Keratinocyte (primary cell): ENCODE data around the gene DUSP10.

ENCODE experiments used
- CTCF ChIP-seq, 3 experiments: IDR thresholded peaks in 1 of 3; conservative IDR thresholded peaks in 1 of 3; optimal IDR thresholded peaks in 1 of 3; 2 replicates in 2 of 3; 3 replicates in 1 of 3; pipeline versions ENCODE3 to v1.5.1; 2011; ENCODE audit warnings: low read length in 3 of 3, mild to moderate bottlenecking in 3 of 3, moderate library complexity in 2 of 3, control low read depth in 1 of 3, inconsistent platforms in 1 of 3; ENCODE audit not compliant: insufficient read depth in 2 of 3; ENCODE audit errors: extremely low read depth in 1 of 3
- EZH2 ChIP-seq: IDR thresholded peaks from one replicate; pipeline ENCODE4 v1.6.1; 2012; ENCODE audit warnings: inconsistent platforms, mild to moderate bottlenecking, low read length, moderate library complexity

GRCh38 chr1:221667504-221667903 lies 74.4 kb downstream of the DUSP10 start:
- TF ChIP-seq CTCF (optimal IDR thresholded peaks at IDR 0.05 in 1 of 3, IDR thresholded peaks at IDR 0.05 in 1 of 3, conservative IDR thresholded peaks at IDR 0.05 in 1 of 3; ENCODE audit: extremely low read depth in 1 of 3, insufficient read depth in 2 of 3, low read length in 3 of 3) (no peak), EZH2 (no peak)
